AG09309 (cell line): ENCODE results near the gene TSPAN15.

Source experiments
- DNase-seq: peaks from one replicate; pipeline ENCODE4 v3.0.0-alpha.2; 2010; ENCODE audit warnings: low read depth
- H3K4me3 ChIP-seq: 2 replicates; pipeline ENCODE4 v1.5.1; 2011; ENCODE audit warnings: mild to moderate bottlenecking, low read depth, low read length, moderate library complexity; ENCODE audit not compliant: control insufficient read depth
- TF ChIP-seq, protein P1 (sequence below): IDR thresholded peaks from 2 replicates; pipeline ENCODE4 v1.5.1; 2011; ENCODE audit warnings: mild to moderate bottlenecking, low read depth, low read length, inconsistent platforms; ENCODE audit not compliant: insufficient read depth, control insufficient read depth; ENCODE audit errors: missing control alignments

The TSPAN15 gene

DNA sequence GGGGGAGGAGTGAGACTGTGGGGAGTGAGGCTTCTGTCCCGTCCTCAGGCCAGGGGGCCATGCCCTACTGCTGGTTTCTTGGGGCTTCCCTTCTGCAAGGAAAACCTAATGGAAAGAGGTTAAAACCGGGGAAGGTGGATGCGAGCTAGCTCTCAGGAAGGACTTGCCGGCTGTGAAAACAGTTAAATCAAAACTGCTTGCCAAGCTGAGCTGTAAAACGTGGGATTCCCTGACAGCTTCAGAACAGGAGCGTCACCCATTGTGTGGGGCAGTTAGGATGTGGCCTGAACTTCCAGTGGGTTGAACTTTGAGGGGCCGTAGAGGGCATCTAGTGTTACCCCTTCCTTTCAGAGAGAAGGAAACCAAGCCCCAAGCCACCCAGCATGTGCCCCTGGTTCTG lies 13.1 kb downstream of the TSPAN15 start:
- H3K4me3 ChIP-seq: no peak overlapping the region
- TF ChIP-seq, protein P1, sequence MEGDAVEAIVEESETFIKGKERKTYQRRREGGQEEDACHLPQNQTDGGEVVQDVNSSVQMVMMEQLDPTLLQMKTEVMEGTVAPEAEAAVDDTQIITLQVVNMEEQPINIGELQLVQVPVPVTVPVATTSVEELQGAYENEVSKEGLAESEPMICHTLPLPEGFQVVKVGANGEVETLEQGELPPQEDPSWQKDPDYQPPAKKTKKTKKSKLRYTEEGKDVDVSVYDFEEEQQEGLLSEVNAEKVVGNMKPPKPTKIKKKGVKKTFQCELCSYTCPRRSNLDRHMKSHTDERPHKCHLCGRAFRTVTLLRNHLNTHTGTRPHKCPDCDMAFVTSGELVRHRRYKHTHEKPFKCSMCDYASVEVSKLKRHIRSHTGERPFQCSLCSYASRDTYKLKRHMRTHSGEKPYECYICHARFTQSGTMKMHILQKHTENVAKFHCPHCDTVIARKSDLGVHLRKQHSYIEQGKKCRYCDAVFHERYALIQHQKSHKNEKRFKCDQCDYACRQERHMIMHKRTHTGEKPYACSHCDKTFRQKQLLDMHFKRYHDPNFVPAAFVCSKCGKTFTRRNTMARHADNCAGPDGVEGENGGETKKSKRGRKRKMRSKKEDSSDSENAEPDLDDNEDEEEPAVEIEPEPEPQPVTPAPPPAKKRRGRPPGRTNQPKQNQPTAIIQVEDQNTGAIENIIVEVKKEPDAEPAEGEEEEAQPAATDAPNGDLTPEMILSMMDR: no peak

DNA sequence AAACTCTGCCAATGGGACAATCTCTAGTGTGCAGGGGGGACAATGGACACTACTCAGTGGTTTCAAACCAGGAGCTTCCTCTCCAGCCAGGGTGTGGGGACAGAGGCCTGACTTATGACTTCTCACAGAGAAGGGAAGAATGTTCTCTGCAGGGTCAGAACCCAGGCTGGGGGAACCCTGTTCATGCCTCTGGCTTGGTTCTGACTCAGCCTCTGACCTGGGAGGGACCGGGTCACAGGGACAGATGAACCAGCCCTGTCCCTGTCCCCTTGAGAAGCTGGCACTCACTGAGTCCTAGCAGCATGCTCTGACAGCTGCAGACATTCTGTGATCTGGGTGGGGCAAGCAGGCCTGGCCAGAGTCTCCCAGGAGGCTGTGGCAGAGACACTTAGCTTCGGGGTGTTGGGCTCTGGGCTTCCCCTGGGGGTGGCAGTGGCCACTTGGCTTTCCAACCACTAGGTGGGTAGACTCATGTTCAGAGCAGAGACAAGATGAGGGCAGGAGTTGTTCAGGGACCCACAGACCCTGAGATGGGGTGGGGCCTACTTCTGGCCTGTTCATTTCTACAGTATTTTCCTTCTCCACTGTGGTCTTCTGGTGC lies 13.6 kb downstream of the TSPAN15 start:
- TF ChIP-seq, protein P1: no peak
- no peak for DNase-seq
- H3K4me3 ChIP-seq: no peak overlapping the region

More for the DNA sequence above, 13.1 kb downstream of the TSPAN15 start:
- DNase-seq: no peak

DNA sequence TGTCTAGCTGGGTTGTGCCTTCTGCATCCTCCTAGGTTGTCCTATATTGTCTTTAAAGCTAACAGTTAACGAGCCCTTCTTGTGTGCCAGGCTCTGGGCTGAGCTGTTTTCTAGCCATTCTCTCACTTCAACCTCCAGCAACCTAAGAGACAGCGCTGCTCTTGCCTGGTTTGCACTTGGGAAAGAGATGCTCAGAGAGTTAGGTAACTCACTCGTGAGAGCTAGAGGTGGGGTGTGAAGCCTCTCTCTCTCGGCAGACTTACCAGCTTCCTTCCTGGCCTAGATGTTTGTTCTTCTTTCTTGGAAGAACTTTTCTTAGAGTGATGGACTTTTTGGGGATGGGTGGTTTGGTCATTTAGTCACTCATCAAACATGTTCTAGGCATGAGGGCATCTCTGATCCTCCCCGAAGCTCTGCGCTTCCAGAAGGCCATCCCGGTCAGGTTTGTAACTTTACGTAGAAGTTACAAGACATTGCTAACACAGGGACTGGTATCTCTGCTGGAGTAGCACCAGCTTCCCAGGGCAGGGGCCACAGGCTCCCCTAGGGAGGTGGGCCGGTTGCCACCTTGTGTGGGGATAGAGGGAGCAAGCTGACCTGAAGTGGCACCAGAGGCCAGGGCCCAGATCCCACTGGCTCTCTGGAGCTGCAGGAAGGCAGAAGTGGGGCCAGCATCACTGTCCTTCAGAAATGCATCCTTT lies 14.3 kb downstream of the TSPAN15 start:
- TF ChIP-seq, protein P1: no peak
- no peak for DNase-seq
- H3K4me3 ChIP-seq: no peak overlapping the region

DNA sequence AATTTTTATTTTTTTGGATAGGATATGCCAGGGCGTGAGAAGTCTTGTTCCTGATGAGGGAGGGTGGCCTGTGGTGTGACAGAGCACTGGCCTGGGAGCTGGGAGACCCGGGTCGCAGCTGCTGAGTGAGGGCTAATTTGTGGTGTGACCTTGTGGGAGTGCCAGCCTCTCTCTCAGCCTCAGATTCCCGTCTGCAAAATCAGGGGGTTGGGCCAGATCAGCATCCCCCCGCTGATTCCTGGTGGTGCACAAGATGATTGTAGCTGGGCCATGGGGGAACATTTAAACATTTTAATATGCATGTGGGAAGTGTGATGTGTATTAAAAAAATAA lies 14.9 kb downstream of the TSPAN15 start:
- DNase-seq: no peak
- no peak overlapping the region for H3K4me3 ChIP-seq
- TF ChIP-seq, protein P1: no peak

DNA sequence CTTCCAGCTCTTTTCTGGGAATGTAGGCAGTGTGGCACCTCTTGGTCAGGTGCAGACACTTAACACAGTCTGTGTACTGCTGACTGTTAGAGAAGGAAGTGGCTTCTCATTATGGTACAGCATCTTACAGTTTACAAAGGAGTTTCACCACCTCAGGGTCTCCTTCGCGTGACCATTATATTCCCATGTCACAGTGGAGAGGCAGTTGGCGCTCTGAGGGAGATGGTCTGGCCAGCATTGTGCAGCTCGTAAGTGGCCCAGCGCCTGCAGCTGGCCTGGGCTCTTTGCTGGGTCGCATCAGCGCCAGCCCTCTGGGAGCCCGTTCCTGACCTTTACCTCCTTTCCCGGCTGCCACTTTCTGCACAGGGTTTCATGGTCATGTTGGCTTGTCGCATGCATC lies 15.4 kb downstream of the TSPAN15 start:
- H3K4me3 ChIP-seq: no peak overlapping the region
- TF ChIP-seq, protein P1: no peak
- no peak for DNase-seq

DNA sequence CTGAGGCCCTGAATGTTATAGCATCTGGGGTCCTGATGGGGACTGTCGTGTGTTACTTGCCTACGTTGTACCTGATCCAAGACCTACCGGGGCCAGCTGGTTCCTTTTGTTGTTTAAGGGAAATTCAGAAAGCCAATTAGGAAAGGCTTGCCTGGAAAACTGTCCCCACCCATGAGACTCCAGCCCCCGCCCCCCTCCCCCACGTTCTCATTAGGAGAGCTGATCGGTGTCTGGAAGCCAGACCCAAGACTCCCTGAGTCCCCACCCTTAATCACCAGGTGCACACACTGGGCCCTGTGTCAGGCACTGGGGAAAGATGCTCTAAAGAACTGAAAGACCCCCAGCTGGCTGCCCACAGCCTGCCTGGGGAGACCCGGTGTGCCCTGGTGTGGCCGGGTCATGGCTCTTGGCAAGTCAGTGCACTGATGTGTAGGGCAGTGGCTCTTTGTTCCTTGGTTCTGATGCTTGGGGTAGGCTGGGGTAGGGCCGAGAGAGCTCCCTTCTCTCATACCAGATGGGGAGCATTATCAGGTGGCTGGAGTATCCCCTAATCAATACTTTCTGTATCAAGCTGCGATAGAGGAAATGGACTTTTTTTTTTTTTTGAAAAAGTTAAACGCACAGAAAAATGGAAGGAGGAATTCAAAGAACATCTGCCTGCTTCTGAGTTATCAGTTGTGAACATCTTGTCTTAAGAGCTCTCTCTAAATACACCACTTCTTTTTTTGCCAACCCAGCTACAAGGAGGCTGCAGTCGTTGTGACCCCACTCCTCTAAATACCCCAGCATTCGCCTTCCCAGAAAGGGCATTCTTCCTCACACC lies 16.9 kb downstream of the TSPAN15 start:
- DNase-seq: no peak

More for the DNA sequence above, 16.9 kb downstream of the TSPAN15 start:
- no peak overlapping the region for H3K4me3 ChIP-seq
- TF ChIP-seq, protein P1: no peak
